HEK293T (cell line): Measurements from ENCODE around the gene UVSSA.

Source experiments
- ARNT ChIP-seq: fragments of 450-650 bp; IDR thresholded peaks from 2 replicates; pipeline ENCODE4 v1.6.1; 2017; ENCODE audit warnings: mild to moderate bottlenecking
- BHLHE40 ChIP-seq: fragments of 450-650 bp; IDR thresholded peaks from 2 replicates; pipeline ENCODE4 v1.6.1; 2016; ENCODE audit warnings: mild to moderate bottlenecking, moderate library complexity, borderline replicate concordance
- CTBP1 ChIP-seq: fragments of 450-650 bp; IDR thresholded peaks from 2 replicates; pipeline ENCODE4 v1.6.1; 2016; ENCODE audit warnings: borderline replicate concordance
- FOXA1 ChIP-seq: fragments of 450-650 bp; IDR thresholded peaks from 2 replicates; pipeline ENCODE4 v1.6.1; 2016; ENCODE audit warnings: mild to moderate bottlenecking
- FOXK2 ChIP-seq: fragments of 450-650 bp; IDR thresholded peaks from 2 replicates; pipeline ENCODE4 v1.6.1; 2016; ENCODE audit warnings: mild to moderate bottlenecking
- FOXM1 ChIP-seq: fragments of 450-650 bp; IDR thresholded peaks from 2 replicates; pipeline ENCODE4 v1.6.1; 2017; ENCODE audit warnings: mild to moderate bottlenecking, borderline replicate concordance
- HDGF ChIP-seq: fragments of 450-650 bp; IDR thresholded peaks from 2 replicates; pipeline ENCODE4 v1.6.1; 2017; ENCODE audit warnings: antibody characterized with exemption, borderline replicate concordance
- LEF1 ChIP-seq: fragments of 450-650 bp; IDR thresholded peaks from 2 replicates; pipeline ENCODE4 v1.6.1; 2017; ENCODE audit warnings: mild to moderate bottlenecking, borderline replicate concordance
- NFRKB ChIP-seq: fragments of 450-650 bp; IDR thresholded peaks from 2 replicates; pipeline ENCODE4 v1.6.1; 2016; ENCODE audit warnings: mild to moderate bottlenecking, moderate library complexity
- SP1 ChIP-seq: fragments of 450-650 bp; IDR thresholded peaks from 2 replicates; pipeline ENCODE4 v1.6.1; 2017
- SUZ12 ChIP-seq: fragments of 450-650 bp; IDR thresholded peaks from 2 replicates; pipeline ENCODE4 v1.6.1; 2016; ENCODE audit warnings: mild to moderate bottlenecking
- TARDBP ChIP-seq: fragments of 450-650 bp; IDR thresholded peaks from 2 replicates; pipeline ENCODE4 v1.6.1; 2016
- ZNF384 ChIP-seq: fragments of 450-650 bp; IDR thresholded peaks from 2 replicates; pipeline ENCODE4 v1.6.1; 2016
- TF ChIP-seq, protein P1 (sequence below): fragments of 450-650 bp; IDR thresholded peaks from 2 replicates; pipeline ENCODE4 v1.6.1; 2016

- TF ChIP-seq FOXK2 = no peak
- no peak for TF ChIP-seq SP1
- no peak for TF ChIP-seq HDGF
- no peak for TF ChIP-seq SUZ12
- TF ChIP-seq, protein P1, sequence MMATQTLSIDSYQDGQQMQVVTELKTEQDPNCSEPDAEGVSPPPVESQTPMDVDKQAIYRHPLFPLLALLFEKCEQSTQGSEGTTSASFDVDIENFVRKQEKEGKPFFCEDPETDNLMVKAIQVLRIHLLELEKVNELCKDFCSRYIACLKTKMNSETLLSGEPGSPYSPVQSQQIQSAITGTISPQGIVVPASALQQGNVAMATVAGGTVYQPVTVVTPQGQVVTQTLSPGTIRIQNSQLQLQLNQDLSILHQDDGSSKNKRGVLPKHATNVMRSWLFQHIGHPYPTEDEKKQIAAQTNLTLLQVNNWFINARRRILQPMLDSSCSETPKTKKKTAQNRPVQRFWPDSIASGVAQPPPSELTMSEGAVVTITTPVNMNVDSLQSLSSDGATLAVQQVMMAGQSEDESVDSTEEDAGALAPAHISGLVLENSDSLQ = no peak
- no peak for TF ChIP-seq ARNT
- no peak for TF ChIP-seq TARDBP
- TF ChIP-seq FOXM1 = no peak
- no peak for TF ChIP-seq LEF1
- no peak for TF ChIP-seq NFRKB
- TF ChIP-seq ZNF384 = no peak
- TF ChIP-seq CTBP1 = no peak
- TF ChIP-seq BHLHE40 = no peak
- no peak for TF ChIP-seq FOXA1
Measured at GRCh38 chr4:1338752-1339414, 8.1 kb upstream of the UVSSA start.
